WI38 (cell line): ENCODE data around the gene BICC1.

Source experiments
- H3K4me3 ChIP-seq: 2 replicates; pipeline ENCODE4 v1.5.1; 2011; ENCODE audit warnings: low read depth, mild to moderate bottlenecking, control low read depth, low read length
- TF ChIP-seq, protein P1 (sequence below): IDR thresholded peaks from 2 replicates; pipeline ENCODE4 v1.5.1; 2012; ENCODE audit warnings: low read depth, mild to moderate bottlenecking, control low read depth, low read length

BICC1 gene

DNA sequence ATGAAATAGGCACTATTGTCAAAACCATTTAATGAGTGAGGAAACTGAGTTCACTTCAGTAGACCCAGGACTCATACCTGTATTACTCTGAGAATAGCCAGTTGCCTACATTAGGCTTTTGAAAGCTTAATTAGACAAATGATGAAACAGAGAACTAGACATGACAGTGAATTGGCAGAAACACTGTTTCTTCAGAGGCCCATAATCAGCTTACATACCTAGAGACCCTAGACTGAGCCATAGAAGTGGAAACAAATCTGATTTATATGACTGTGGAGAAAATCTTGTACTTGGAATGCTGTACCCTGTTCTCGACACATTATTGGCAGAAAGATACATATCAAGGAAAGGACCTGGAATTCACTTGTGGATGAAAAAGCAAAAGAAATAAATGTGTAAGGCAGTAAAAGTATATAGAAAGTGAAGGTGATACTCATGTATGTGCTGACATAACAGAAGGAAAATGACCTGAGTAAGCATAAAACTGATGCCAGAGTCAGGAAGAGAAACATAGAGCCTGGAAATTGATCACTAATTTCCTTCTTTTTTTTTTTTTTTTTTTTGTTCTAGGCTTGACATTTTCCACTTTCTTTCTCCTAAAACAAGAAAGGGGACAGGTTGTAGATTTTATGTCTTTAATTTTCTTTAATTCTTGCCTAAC is 251.5 kb downstream of the BICC1 start:
- H3K4me3 ChIP-seq, result no peak overlapping the region
- TF ChIP-seq, protein P1, sequence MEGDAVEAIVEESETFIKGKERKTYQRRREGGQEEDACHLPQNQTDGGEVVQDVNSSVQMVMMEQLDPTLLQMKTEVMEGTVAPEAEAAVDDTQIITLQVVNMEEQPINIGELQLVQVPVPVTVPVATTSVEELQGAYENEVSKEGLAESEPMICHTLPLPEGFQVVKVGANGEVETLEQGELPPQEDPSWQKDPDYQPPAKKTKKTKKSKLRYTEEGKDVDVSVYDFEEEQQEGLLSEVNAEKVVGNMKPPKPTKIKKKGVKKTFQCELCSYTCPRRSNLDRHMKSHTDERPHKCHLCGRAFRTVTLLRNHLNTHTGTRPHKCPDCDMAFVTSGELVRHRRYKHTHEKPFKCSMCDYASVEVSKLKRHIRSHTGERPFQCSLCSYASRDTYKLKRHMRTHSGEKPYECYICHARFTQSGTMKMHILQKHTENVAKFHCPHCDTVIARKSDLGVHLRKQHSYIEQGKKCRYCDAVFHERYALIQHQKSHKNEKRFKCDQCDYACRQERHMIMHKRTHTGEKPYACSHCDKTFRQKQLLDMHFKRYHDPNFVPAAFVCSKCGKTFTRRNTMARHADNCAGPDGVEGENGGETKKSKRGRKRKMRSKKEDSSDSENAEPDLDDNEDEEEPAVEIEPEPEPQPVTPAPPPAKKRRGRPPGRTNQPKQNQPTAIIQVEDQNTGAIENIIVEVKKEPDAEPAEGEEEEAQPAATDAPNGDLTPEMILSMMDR, result no peak

DNA sequence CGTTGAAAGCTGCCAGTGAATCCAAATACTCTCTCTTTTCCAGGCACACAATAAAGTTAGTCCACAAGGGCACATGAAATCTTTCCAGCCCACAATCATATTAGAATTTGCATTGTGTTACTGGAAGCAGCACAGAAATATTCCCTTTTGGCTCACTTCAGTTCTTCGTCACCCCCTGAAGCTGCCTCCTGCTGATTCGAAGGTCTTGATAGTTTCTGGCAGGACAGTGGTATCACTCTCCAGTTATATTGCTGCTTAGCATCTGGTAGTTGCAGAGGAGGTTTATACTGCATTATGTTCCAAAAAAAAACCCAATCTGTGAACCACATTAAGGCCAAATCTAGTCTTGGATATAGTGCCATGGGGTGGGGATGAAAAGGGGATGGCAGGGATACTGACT is 253.2 kb downstream of the BICC1 start:
- H3K4me3 ChIP-seq, result no peak overlapping the region
- TF ChIP-seq, protein P1, result no peak

DNA sequence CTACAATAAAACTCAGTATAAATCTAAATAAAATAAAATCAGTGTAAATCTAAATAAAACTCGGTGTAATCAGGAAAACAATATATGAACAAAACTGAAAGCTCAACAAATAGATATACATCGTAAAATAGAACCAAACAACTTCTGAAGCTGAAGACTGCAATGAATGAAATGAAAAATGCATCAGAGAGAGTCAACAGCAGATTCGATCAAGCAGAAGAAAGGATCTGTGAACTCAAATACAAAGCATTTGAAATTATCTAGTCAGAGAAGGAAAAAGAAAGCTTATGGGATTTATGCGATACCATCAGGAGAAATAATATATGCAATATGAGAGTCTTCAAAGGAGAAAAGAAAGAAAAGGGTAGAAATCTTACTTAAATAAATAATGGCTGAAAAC is 255.0 kb downstream of the BICC1 start:
- TF ChIP-seq, protein P1, result no peak
- no peak overlapping the region for H3K4me3 ChIP-seq

DNA sequence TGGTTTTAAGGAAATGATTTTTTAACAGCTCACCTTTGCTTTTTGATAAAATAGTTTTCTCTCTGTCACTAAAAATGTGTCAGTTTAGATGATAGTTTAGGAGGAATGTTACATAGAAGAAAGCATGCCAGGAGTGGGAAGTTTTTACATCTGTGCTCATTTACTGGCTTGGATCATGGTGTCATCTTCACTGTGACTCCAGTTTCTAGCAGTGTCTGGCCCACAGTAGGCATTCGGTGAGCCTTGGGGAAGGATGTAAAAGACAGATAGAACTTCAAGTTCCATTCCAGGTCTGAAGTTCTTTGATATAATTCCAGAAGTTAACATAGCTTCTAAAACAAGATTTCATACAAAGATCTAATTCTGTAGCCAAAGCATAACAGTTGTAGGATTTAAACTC is 259.2 kb downstream of the BICC1 start:
- no peak overlapping the region for H3K4me3 ChIP-seq

DNA sequence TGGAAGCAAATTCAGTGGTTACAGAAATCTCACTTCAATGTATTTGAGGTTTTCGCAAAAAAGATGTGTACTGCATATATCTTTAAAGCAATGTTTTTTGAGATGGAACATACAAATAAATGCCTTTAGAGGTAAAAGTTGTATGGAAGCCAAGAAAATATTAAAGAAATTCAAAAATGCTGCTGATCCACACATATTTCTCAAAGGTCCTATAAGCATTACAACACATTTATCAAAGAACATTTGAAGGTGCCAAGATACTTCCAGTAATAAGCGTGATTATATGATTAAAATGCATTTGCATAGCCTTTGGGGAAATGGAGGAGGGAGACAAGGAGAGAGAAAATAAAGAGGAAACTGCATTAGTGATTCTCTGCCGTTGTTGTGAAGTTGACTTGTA is 260.1 kb downstream of the BICC1 start:
- H3K4me3 ChIP-seq, result no peak overlapping the region
- TF ChIP-seq, protein P1, result no peak

More for the DNA sequence above, 259.2 kb downstream of the BICC1 start:
- TF ChIP-seq, protein P1, result no peak

DNA sequence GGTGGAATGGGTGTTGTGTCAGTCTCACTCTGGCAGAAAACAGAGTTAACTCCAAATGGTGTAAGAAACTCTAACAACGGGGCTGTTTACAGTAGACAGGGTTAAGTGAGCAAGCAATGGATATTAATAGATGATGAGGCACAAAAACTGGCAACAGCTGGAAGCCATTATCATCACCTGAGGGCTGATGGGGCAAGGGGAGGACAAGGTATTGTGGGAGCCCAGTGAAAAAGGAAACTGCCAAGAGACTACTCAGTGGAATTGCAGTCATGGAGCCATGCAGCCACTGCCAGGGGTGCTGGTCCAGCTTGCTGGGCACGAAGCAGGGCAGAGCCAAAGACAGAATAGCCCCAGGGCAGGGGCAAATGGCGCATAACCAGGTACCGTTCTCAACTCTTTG is 260.7 kb downstream of the BICC1 start:
- TF ChIP-seq, protein P1, result no peak
- no peak overlapping the region for H3K4me3 ChIP-seq

DNA sequence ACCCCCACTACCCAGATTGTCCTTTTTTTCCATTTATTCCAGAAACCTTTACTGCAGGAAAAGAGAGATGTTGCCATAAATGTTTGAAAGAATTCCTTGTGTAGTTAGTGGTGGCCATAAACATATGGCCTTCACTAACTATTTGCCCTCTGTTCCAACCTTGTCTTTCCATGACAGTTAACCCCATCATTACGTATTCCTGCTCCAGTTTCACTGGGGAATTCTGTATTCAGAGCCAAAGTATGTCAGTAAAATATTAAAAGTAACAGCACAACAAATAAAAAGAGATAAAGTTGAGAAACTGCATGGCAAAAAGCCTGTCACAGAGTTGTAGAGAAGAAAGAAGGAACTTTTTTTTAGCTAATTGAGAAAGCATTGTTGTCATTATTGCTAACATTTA is 261.3 kb downstream of the BICC1 start:
- H3K4me3 ChIP-seq, result no peak overlapping the region
- TF ChIP-seq, protein P1, result no peak
